Endometrial microvascular endothelial cells (primary cell): ENCODE measurements around the gene DHDDS. TPM values are rescaled to one million over a fixed set of nuclear protein-coding genes. Genes with fewer than 3 reads are reported as not detected.

ENCODE experiments used
- in situ Hi-C: cut with HindIII; loops from 2 replicates; pipeline ENCODE4 v1.10.0; 2017; ENCODE audit warnings: low sequenced_read_pairs, low pct_unique_long_range_greater_than_20kb; ENCODE audit errors: inconsistent ontology term
- total RNA-seq: library from RNA; depleted of rRNA; stranded (reverse); fragments of >200 nt; gene quantifications from one replicate; pipeline ENCODE4 v1.2.3, GENCODE V29; 2015; ENCODE audit errors: inconsistent ontology term

The DHDDS gene
- total RNA-seq, 1 donor from 2014 or later: 65.2 TPM

GRCh38 chr1:26412180-26412840 is 19.8 kb upstream of the DHDDS start:
- in situ Hi-C loops: no loop called here

GRCh38 chr1:26413031-26413430 is 19.1 kb upstream of the DHDDS start:
- in situ Hi-C loops: no loop called here

DNA sequence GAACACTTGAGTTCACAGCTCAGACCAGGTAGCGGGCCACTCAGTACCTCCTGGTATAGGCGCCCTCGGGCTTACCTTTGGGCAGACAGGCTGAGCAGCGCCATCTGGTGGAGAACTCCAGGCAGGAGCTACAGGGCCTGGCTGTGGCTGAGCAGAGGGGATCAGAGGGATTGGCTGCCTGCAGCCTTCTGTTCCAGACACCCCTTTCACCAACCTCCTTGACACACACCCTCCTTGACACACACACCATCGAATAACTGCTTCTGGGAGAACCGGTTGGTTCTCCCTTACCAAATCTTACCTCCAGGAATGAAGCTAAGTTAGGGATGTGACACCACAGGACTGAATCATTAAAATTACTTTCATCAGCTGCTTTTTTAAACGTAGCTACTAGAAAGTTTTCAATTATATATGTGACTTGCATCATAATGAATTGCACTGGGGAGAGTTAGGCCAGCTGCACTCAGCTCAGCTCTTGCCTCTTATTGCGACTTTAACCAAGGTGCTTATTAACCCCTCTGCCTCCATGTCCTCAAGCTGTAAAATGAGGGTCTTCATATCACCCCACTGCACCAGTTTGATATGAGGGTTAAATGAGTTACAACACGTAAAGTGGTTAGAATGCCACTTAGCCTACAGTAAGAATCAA is 14.9 kb upstream of the DHDDS start:
- in situ Hi-C loops: no loop called here

- in situ Hi-C loops: no loop called here
These were observed 13.2 kb upstream of the DHDDS start for GRCh38 chr1:26418865-26419349.

DNA sequence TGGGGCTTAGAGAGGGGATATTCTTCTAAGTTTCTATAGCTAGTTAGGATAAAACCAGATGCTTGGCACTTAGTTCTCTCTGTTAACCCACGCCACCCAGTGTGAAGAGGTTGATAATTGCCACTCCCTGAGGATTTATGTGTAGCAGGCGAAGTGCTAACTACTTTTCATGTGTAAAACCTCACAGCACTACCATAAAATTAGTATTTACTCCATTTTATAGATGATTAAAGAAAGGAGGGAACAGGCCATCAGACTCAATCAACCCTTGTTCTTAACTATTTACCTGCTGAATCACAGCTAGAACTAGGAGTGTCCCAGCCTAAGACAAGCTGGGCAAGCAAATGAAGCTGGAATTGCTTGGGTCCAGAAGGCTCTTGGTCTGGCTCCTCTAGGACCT is 12.6 kb upstream of the DHDDS start:
- in situ Hi-C loops: no loop called here

DNA sequence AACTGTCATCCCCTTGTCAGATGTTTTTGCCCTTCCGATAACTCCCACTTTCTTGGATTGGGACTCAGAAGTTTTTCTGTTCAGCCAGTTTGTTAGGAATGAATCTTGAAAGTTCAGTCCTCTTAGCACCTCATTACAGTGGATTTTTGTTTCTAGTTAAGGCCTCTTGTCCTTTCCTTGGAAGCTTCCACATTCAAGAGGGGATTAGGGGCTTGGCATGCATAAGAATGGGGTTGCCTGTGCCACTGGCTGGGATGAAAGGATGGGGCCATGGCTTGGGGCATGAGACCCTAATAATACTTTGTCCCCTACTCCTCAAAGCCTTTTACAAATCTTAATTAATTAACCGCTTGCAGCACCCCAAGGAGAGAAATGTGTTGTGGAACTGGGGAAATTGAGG is 2.4 kb upstream of the DHDDS start:
- in situ Hi-C loops: no loop called here

DNA sequence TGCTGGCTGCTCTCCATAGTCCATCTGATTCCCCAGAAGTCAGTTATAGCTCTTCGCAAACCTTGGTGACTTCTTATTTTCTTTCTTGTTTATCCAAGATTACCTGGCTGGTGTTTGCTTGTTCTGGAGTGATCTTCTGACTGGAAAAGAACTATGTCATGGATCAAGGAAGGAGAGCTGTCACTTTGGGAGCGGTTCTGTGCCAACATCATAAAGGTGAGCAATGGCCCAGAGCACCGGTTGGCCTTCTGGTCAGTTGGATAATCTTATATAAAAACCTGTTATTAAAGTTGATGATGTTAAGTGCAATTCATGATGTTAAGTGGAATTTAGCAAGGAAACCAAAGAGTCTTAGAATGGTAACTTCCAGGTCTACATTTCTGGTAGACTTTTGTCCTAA is 672 bp downstream of the DHDDS start:
- in situ Hi-C loops: no loop called here

DNA sequence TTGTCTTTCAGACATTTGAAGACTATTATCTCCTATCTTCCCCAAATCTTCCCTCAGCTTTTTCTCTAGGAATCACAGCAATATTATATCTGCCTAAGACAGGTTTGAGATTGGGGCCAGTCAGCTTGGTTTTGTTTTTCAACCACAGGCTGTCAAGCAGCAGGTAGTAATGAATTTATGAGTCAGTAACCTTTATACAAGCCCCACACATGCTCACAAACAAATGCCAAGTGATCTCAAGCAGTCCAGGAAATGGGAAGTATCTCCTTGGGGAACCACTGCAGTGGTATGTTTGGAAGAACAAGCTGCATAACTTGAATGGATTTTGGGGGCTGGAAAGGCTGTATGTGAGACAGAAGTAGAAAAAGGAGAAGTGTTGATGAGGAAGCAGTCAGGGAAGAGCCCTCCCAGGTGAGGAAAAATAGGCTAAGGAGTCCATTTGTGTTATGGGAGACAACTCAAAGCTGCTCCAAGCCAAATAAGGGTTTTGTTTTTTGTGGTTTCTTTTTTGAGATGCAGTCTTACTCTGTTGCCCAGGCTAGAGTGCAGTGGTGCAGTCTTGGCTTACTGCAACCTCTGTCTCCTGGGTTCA is 2.1 kb downstream of the DHDDS start:
- in situ Hi-C loops: no loop called here

DNA sequence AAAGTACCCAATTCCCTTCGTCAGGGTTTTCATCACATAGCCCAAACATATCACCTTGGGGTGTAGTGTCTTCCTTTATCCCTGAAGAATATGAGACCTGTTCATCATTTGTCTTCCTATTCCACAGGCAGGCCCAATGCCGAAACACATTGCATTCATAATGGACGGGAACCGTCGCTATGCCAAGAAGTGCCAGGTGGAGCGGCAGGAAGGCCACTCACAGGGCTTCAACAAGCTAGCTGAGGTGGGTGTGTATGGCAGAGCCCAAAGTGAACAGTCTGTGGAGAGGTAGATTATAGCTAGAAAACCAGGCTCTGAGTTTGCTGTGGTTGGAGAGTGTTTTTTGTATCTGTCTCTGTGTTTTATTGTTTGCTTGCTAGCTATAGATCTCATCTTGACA is 5.9 kb downstream of the DHDDS start:
- in situ Hi-C loops: no loop called here

DNA sequence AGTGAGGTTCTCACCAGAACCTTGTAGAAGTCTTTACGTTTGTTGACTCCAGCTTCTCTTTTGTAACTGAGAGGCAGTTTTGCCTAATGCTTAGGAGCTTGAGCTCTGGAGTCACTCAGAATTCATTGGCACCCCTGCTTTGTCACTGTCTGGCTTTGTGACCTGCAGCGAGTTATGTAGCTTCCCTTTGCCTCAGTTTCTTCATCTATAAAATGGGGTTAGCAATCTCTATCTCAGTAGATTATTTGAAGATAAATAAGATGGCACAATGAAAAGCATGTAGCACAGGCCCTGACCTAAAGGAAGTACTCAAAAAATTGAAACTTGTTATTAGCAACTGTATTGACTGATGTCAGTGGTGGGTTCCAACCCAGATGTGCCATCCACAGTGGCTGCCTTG is 8.1 kb downstream of the DHDDS start:
- in situ Hi-C loops: no loop called here

- in situ Hi-C loops: no loop called here
These were observed 17.7 kb downstream of the DHDDS start for GRCh38 chr1:26449868-26450267.

- in situ Hi-C loops: no loop called here
These were observed 18.8 kb downstream of the DHDDS start for GRCh38 chr1:26450908-26451307.

DNA sequence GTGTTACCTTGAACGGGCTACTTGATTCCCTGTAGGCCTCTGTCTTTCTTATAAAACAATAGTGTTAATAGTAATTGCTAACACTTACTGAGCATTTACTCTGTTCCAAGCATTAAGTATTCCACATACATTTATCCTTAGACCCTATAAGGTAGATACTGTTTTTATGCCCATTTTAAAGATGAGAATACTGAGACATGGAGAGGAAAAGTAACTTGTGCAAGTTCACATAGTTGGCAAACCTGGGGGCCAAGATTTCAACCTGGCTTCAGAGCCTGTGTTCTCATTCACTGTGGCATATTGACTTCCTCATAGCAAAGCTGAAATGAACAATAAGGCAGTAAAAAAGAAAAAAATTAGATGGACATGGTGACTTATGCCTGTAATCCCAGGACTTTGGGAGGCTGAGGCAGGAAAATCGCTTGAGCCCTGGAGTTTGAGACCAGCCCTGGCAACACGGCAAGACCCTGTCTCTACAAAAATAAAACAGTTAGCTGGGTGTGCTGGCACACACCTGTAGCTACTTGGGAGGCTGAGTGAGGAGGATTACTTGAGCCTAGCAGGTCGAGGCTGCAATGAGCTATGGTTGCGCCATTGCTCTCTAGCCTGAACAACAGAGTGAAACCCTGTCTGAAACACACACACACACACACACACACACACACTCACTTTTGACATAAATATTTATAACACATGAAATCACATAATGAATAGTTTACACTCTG is 20.5 kb downstream of the DHDDS start:
- in situ Hi-C loops: no loop called here

GRCh38 chr1:26459148-26459547 is 27.0 kb downstream of the DHDDS start:
- in situ Hi-C loops: no loop called here

DNA sequence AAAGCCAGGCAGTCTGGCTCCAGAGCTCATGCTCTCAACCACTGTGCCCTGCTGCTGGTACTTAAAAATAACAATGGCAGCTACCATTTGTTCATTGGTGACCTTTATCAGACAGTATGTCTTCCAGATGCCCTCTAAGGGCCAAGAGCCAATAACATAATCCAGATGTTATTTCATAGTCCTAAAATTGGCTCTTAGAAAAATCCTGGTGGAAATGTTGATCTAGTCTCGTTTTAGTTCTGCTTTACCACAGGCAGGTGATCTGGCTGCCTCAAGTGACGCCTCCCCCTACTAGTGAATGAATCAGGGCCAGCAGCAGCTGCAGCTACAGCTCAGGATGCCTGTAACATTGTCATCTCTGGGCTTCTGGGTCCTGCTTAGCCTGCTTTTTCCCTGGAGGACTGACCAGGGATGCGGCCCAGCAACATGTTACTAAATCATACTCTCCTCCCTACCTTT is 27.5 kb downstream of the DHDDS start:
- in situ Hi-C loops: no loop called here

DNA sequence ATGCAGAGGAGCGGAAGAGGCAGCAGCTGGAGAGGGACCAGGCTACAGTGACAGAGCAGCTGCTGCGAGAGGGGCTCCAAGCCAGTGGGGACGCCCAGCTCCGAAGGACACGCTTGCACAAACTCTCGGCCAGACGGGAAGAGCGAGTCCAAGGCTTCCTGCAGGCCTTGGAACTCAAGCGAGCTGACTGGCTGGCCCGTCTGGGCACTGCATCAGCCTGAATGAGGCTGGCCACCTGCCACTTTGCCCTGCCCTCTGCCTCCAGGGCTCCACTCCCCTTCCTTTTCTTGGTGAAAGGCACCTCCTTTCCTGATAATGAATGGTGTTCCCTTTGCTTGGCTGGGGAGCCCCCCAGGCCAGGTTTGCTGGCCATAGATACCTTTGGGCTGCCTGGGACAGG is 36.8 kb downstream of the DHDDS start:
- in situ Hi-C loops: no loop called here

DNA sequence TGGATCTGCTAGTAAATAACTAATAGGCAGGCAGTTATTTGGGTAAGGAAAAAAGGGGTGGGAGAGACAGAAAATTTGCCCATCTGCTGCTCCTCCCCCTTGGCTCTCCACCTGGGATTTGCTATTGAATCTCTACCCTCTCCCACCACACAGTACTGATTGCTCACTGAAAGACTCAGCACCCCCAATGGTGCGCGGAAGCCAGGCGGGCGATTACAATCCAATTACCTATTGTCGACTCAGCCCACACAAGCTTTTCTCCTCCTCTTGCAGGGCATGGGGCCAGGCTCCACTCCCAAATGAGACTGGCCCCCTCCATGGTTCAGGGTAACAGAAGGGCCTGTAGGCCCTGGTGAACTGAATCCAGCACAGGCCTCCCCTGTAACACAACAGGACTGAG is 37.4 kb downstream of the DHDDS start:
- in situ Hi-C loops: no loop called here

GRCh38 chr1:26470878-26471497 is 38.9 kb downstream of the DHDDS start:
- in situ Hi-C loops: no loop called here
